OCI-LY3 (cell line): ENCODE results near the gene TPCN2.

Experiments
- CTCF ChIP-seq: fragments of 200-600, 300-600 bp; sonication (generic); IDR thresholded peaks from 2 replicates; pipeline ENCODE4 v1.5.1; 2014; ENCODE audit warnings: antibody characterized with exemption, low read length, low read depth
- EZH2phosphoT487 ChIP-seq: fragments of 200-600 bp; shearing (Covaris generic); IDR thresholded peaks from 2 replicates; pipeline ENCODE4 v1.6.1; 2018; ENCODE audit warnings: antibody characterized with exemption, mixed run types, low read depth

DNA sequence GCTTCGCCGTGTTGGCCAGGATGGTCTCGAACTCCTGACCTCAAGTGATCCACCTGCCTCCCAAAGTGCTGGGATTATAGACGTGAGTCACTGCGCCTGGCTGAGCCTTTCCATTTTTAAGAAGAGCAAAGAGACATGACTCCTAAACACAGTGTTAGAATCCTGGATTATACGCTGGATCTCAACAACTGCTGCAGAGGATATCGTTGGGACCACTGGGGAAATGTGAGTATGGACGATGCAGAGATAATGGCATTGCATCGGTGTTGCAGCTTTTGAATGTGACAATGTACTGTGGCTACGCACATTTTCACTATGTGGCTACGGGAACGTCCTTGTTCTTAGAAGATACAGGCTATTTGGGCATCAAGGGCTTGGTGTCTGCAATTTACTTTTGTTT is 41.9 kb upstream of the TPCN2 start:
- TF ChIP-seq CTCF (no peak), EZH2phosphoT487 (no peak)
